ENCODE results near the gene ARAP3.

DNA sequence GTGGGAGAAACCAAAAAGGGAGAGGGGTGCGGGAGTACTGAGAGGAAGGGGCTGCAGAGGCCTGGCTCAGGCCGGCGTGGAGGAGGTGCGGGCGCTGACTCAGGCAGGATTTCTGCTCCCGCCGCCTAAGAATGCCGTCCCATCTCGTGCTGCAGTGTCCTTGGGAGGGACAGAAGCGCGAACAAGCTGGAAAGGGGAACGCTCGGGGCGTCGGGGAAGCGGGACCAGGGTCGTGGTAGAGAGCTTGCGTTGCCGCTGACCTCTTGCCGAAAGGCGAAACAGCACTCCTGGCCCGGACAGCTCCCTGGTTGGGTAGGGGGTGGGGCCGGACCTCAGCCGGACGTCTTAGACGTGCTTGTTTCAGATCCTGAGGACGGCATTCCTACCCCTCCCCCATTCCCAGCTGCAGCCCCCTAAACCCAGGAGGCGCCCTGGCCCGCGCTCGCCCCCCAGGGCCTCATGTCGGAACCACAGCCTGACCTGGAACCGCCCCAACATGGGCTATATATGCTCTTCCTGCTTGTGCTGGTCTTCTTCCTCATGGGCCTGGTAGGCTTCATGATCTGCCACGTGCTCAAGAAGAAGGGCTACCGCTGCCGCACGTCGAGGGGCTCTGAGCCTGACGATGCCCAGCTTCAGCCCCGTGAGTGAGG lies 44.1 kb downstream of the ARAP3 start:
- no peak for TF ChIP-seq EP300 (IDR thresholded peaks at IDR 0.05; ENCODE audit: borderline replicate concordance)
- TF ChIP-seq, protein P1, sequence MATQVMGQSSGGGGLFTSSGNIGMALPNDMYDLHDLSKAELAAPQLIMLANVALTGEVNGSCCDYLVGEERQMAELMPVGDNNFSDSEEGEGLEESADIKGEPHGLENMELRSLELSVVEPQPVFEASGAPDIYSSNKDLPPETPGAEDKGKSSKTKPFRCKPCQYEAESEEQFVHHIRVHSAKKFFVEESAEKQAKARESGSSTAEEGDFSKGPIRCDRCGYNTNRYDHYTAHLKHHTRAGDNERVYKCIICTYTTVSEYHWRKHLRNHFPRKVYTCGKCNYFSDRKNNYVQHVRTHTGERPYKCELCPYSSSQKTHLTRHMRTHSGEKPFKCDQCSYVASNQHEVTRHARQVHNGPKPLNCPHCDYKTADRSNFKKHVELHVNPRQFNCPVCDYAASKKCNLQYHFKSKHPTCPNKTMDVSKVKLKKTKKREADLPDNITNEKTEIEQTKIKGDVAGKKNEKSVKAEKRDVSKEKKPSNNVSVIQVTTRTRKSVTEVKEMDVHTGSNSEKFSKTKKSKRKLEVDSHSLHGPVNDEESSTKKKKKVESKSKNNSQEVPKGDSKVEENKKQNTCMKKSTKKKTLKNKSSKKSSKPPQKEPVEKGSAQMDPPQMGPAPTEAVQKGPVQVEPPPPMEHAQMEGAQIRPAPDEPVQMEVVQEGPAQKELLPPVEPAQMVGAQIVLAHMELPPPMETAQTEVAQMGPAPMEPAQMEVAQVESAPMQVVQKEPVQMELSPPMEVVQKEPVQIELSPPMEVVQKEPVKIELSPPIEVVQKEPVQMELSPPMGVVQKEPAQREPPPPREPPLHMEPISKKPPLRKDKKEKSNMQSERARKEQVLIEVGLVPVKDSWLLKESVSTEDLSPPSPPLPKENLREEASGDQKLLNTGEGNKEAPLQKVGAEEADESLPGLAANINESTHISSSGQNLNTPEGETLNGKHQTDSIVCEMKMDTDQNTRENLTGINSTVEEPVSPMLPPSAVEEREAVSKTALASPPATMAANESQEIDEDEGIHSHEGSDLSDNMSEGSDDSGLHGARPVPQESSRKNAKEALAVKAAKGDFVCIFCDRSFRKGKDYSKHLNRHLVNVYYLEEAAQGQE (IDR thresholded peaks at IDR 0.05; ENCODE audit: low read depth), result peak; percentile 89
- TF ChIP-seq, protein P2, sequence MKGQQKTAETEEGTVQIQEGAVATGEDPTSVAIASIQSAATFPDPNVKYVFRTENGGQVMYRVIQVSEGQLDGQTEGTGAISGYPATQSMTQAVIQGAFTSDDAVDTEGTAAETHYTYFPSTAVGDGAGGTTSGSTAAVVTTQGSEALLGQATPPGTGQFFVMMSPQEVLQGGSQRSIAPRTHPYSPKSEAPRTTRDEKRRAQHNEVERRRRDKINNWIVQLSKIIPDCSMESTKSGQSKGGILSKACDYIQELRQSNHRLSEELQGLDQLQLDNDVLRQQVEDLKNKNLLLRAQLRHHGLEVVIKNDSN (IDR thresholded peaks at IDR 0.05), result no peak
- TF ChIP-seq, protein P3, sequence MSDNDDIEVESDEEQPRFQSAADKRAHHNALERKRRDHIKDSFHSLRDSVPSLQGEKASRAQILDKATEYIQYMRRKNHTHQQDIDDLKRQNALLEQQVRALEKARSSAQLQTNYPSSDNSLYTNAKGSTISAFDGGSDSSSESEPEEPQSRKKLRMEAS (IDR thresholded peaks at IDR 0.05), result peak; percentile 50; the same call in 1 of the 2 replicates
- TF ChIP-seq RAD21 (IDR thresholded peaks at IDR 0.05; ENCODE audit: low read depth), result no peak
- TF ChIP-seq TCF12 (IDR thresholded peaks at IDR 0.05; ENCODE audit: low read depth), result peak; percentile 32
- TF ChIP-seq CREB1 (IDR thresholded peaks at IDR 0.05; ENCODE audit: low read depth), result no peak
